Gastrocnemius medialis (tissue), 4 donors: ENCODE data around the gene MXRA8. TPM values are rescaled to one million over a fixed set of nuclear protein-coding genes. Genes with fewer than 3 reads are reported as not detected.

Experiments
- ATAC-seq, 2 donors: fragments of 150-250 bp; one replicate each; pipeline ENCODE4 v1.9.1; 2016
- DNase-seq, 2 donors: peaks; one replicate each; pipeline ENCODE4 v3.0.0-alpha.2; 2019
- H3K27ac ChIP-seq, 4 donors: fragments of 200-600 bp; sonication (generic); 1 replicate in 1 of 4; 2 replicates in 3 of 4; pipeline ENCODE4 v1.5.1; 2016 to 2018; ENCODE audit warnings: mild to moderate bottlenecking in 2 of 4, moderate library complexity in 1 of 4
- H3K27me3 ChIP-seq, 3 donors: fragments of 200-600 bp; sonication (generic) in 2 of 3; 1 replicate in 1 of 3; 2 replicates in 2 of 3; pipeline versions ENCODE4 v1.5.1 to v1.6.0; 2016 to 2019; ENCODE audit warnings: mild to moderate bottlenecking in 1 of 3, moderate library complexity in 1 of 3
- H3K36me3 ChIP-seq, 2 donors: fragments of 200-600 bp; sonication (generic) in 1 of 2; one replicate each; pipeline ENCODE4 v1.5.1; 2017 to 2018
- H3K4me1 ChIP-seq, 2 donors: fragments of 200-600 bp; sonication (generic) in 1 of 2; one replicate each; pipeline ENCODE4 v1.5.1; 2016 to 2017; ENCODE audit warnings: mild to moderate bottlenecking in 2 of 2
- H3K4me3 ChIP-seq, 4 donors: fragments of 200-600 bp; sonication (generic) in 3 of 4; 1 replicate in 1 of 4; 2 replicates in 3 of 4; pipeline ENCODE4 v1.5.1; 2016 to 2019; ENCODE audit warnings: mild to moderate bottlenecking in 2 of 4
- H3K9me3 ChIP-seq, 3 donors: fragments of 200-600 bp; sonication (generic) in 2 of 3; 1 replicate in 1 of 3; 2 replicates in 2 of 3; pipeline ENCODE4 v1.5.1; 2016 to 2019
- CTCF ChIP-seq, 5 experiments: fragments of 450-650 bp in 3 of 5; fragments of 200-600 bp in 2 of 5; sonication (generic) in 2 of 5; IDR thresholded peaks in 4 of 5; conservative IDR thresholded peaks in 1 of 5; 1 replicate in 4 of 5; 2 replicates in 1 of 5; pipeline ENCODE4 v1.5.1; 2016 to 2019; ENCODE audit warnings: antibody characterized with exemption in 5 of 5, mild to moderate bottlenecking in 3 of 5, moderate library complexity in 3 of 5
- POLR2A ChIP-seq, 2 donors: fragments of 450-650 bp; IDR thresholded peaks; one replicate each; pipeline ENCODE4 v1.6.1; 2017; ENCODE audit warnings: antibody characterized with exemption in 2 of 2, mild to moderate bottlenecking in 2 of 2, moderate library complexity in 2 of 2
- in situ Hi-C, 4 donors: fragments of 200-750 bp; cut with MboI; loops; one replicate each; pipeline versions ENCODE4 v1.15.0 to v1.8.0; 2017; ENCODE audit warnings: low sequenced_read_pairs in 4 of 4
- intact Hi-C: fragments of 100-400 bp; cut with DNase I; formaldehyde crosslinking; loops from one replicate; pipeline ENCODE4 v1.15.1; 2023; ENCODE audit warnings: low total_unique reads
- total RNA-seq, 4 donors: library from RNA; depleted of rRNA; stranded (reverse); fragments of >200 nt; gene quantifications; one replicate each; pipeline versions ENCODE4 v1.1.0 to v1.2.3, GENCODE V29; 2016

MXRA8 gene
- total RNA-seq, 4 donors from 2014 or later: 13.9 to 41.9 (median 34.2) TPM

GRCh38 chr1:1340185-1340584, 18.2 kb downstream of the MXRA8 start:
- DNase-seq (no peak), ATAC-seq (no peak)
- intact Hi-C loops (no loop called here), in situ Hi-C loops (no loop called here)
- Histone ChIP-seq H3K27ac (no peak overlapping the region), H3K9me3 (no peaks in the 10 kb centered on the region), H3K4me1 (peaks cover 23 to 35% of the 10 kb centered on the region in 2 donors), H3K4me3 (no peak overlapping the region), H3K36me3 (peaks cover 0 to 57% of the 10 kb centered on the region in 2 donors), H3K27me3 (no peaks in the 10 kb centered on the region)
- TF ChIP-seq POLR2A (IDR thresholded peaks at IDR 0.05) (no peak), CTCF (IDR thresholded peaks at IDR 0.05 in 4 of 5, conservative IDR thresholded peaks at IDR 0.05 in 1 of 5) (no peak)

GRCh38 chr1:1338278-1338677, 20.1 kb downstream of the MXRA8 start:
- TF ChIP-seq POLR2A (IDR thresholded peaks at IDR 0.05) (no peak), CTCF (IDR thresholded peaks at IDR 0.05 in 4 of 5, conservative IDR thresholded peaks at IDR 0.05 in 1 of 5) (no peak)
- H3K36me3 ChIP-seq: peaks cover 0 to 57% of the 10 kb centered on the region in 2 donors

DNA sequence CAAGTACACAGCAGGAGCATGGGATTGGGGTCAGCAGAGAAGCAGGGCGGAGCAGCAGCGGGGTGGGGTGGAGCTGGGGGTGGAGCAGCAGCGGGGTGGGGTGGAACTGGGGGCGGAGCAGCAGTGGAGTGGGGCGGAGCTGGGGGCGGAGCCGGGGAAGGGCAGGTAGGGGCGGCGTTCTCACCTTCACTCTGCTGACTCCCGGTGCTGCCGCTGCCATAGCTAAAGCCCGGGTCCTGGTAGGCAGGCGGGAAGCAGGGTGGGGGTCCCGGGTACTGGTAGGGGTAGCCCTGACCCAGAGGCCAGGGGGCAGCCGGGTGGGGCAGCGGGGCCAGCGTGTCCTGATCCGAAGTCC, 20.6 kb downstream of the MXRA8 start:
- DNase-seq: no peak
- H3K27ac ChIP-seq: no peak overlapping the region
- no peak for ATAC-seq
- peaks cover 0 to 57% of the 10 kb centered on the region in 2 donors for H3K36me3 ChIP-seq
- no peaks in the 10 kb centered on the region for H3K27me3 ChIP-seq
- peaks cover 4 to 22% of the 10 kb centered on the region in 2 donors for H3K4me1 ChIP-seq
- no peak overlapping the region for H3K4me3 ChIP-seq
- TF ChIP-seq POLR2A (IDR thresholded peaks at IDR 0.05) (no peak), CTCF (IDR thresholded peaks at IDR 0.05 in 4 of 5, conservative IDR thresholded peaks at IDR 0.05 in 1 of 5) (no peak)
- in situ Hi-C loops (no loop called here), intact Hi-C loops (no loop called here)
- no peaks in the 10 kb centered on the region for H3K9me3 ChIP-seq

More at GRCh38 chr1:1338278-1338677, 20.1 kb downstream of the MXRA8 start:
- H3K27me3 ChIP-seq: no peaks in the 10 kb centered on the region
- intact Hi-C loops: no loop called here
- H3K4me3 ChIP-seq: no peak overlapping the region
- no peaks in the 10 kb centered on the region for H3K9me3 ChIP-seq
- ATAC-seq (no peak), DNase-seq (no peak)
- H3K4me1 ChIP-seq: peaks cover 6 to 23% of the 10 kb centered on the region in 2 donors
- H3K27ac ChIP-seq: no peak overlapping the region
- in situ Hi-C loops: no loop called here

DNA sequence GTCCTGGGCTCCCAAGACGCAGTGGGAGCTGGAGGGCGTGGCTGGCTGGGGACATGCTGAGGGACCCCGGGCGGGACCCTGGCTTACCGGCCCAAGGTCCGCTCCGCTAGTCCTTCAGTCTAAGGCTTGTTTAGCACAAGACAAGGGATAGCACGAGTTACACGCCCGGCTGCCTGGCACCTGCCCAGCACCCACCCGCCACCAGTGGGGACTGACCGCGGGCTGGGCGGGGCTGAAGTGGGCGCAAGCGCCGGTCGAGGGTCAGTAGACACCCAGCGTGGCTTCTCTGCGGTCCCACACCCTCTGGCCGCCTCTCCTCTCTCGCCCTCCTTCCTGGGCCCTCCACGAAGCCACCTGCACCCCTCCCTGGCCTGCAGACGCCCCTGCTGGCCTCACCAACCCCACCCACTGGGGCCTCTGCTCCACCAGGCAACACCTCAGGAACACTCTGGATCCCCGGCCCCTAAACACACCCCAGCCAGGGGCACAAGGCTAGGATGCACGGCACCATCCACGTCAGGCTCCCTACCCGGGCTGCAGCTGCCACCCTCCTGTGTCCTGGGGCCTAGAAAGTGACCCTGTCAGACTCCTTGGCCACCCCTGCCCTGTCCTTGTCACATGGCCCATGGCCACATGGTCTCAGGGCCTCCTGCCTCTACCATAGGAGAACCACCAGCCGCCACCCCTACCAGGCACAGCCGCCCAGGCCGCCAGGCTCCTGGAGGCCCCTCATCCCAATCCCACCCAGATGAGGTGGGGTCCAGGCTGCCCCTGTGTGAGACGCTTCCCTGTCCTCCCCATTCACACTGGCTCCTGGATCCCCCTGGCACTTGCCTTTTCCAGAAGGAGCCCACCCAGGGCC, 21.2 kb downstream of the MXRA8 start:
- Histone ChIP-seq H3K36me3 (peaks cover 0 to 57% of the 10 kb centered on the region in 2 donors), H3K27me3 (no peaks in the 10 kb centered on the region), H3K9me3 (no peaks in the 10 kb centered on the region), H3K27ac (no peak overlapping the region), H3K4me1 (peaks cover 8 to 16% of the 10 kb centered on the region in 2 donors), H3K4me3 (no peak overlapping the region)
- DNase-seq (no peak), ATAC-seq (no peak)
- intact Hi-C loops (no loop called here), in situ Hi-C loops (no loop called here)
- TF ChIP-seq CTCF (IDR thresholded peaks at IDR 0.05 in 4 of 5, conservative IDR thresholded peaks at IDR 0.05 in 1 of 5) (no peak), POLR2A (IDR thresholded peaks at IDR 0.05) (no peak)
